Ishikawa (cell line): ENCODE results near the gene SEC14L5.

Source experiments
- CEBPB ChIP-seq: IDR thresholded peaks from 2 replicates; pipeline ENCODE4 v1.6.1; 2012
- EP300 ChIP-seq: IDR thresholded peaks from 2 replicates; pipeline ENCODE4 v1.6.1; 2012; ENCODE audit warnings: borderline replicate concordance
- FOXM1 ChIP-seq: IDR thresholded peaks from 2 replicates; pipeline ENCODE4 v1.6.1; 2012; ENCODE audit warnings: low read depth, borderline replicate concordance
- RAD21 ChIP-seq: IDR thresholded peaks from 2 replicates; pipeline ENCODE4 v1.6.1; 2012; ENCODE audit warnings: low read depth
- TF ChIP-seq, protein P1 (sequence below): IDR thresholded peaks from 2 replicates; pipeline ENCODE4 v1.6.1; 2012; ENCODE audit warnings: low read depth, mild to moderate bottlenecking
- TF ChIP-seq, protein P2 (sequence below): IDR thresholded peaks from 2 replicates; pipeline ENCODE4 v1.6.1; 2012

DNA sequence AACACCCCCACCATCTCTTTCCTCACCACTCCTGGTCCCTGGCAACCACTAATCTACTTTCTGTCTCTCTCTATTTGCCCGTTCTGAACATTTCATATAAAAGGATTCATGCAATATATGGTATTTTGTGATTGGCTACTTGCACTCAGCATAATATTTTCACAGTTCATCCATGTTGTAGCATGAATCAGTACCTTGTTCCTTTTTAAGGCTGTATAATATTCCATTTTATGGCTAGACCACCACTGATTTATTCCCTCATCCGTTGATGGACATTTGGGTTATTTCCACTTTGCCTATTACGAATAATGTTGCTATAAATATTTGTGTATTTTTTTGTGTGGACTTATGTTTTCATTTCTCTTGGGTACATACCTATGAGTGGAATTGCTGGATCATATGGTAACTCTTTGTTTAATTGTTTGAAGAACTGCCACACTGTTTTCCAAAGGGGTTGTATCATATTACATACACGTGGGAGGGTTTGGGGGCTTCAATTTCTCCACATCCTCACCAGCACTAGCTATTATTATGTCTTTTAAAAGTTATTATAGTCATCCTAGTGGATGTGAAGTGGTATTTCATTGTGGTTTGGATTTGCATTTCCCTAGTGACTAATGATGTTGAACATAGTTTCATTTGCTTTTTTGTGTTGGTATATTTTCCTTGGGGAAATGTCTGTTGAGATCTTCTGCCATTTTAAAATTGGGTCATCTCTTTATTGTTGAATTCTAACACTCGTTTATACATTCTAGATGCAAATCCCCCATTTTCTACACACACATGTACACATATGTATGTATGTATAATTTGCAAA is 26.3 kb downstream of the SEC14L5 start:
- TF ChIP-seq FOXM1, result no peak
- TF ChIP-seq, protein P1, sequence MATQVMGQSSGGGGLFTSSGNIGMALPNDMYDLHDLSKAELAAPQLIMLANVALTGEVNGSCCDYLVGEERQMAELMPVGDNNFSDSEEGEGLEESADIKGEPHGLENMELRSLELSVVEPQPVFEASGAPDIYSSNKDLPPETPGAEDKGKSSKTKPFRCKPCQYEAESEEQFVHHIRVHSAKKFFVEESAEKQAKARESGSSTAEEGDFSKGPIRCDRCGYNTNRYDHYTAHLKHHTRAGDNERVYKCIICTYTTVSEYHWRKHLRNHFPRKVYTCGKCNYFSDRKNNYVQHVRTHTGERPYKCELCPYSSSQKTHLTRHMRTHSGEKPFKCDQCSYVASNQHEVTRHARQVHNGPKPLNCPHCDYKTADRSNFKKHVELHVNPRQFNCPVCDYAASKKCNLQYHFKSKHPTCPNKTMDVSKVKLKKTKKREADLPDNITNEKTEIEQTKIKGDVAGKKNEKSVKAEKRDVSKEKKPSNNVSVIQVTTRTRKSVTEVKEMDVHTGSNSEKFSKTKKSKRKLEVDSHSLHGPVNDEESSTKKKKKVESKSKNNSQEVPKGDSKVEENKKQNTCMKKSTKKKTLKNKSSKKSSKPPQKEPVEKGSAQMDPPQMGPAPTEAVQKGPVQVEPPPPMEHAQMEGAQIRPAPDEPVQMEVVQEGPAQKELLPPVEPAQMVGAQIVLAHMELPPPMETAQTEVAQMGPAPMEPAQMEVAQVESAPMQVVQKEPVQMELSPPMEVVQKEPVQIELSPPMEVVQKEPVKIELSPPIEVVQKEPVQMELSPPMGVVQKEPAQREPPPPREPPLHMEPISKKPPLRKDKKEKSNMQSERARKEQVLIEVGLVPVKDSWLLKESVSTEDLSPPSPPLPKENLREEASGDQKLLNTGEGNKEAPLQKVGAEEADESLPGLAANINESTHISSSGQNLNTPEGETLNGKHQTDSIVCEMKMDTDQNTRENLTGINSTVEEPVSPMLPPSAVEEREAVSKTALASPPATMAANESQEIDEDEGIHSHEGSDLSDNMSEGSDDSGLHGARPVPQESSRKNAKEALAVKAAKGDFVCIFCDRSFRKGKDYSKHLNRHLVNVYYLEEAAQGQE, result no peak
- TF ChIP-seq CEBPB, result no peak
- TF ChIP-seq EP300, result no peak
- TF ChIP-seq RAD21, result no peak
- TF ChIP-seq, protein P2, sequence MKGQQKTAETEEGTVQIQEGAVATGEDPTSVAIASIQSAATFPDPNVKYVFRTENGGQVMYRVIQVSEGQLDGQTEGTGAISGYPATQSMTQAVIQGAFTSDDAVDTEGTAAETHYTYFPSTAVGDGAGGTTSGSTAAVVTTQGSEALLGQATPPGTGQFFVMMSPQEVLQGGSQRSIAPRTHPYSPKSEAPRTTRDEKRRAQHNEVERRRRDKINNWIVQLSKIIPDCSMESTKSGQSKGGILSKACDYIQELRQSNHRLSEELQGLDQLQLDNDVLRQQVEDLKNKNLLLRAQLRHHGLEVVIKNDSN, result no peak
